ENCODE data around the gene FAM50B. TPM values are rescaled to one million over a fixed set of nuclear protein-coding genes. Genes with fewer than 3 reads are reported as not detected.
"Not testable (repeated sequence)": the region's sequence is repeated elsewhere in the genome, so short reads cannot be mapped to it uniquely, and the experiment has no call there.

FAM50B gene
- total RNA-seq, 3 donors from 2014 or later (not counting 1 experiment from before 2014, with no cell fraction given): 1.9 to 4.7 (median 1.9) TPM

- no peak for TF ChIP-seq CTCF (IDR thresholded peaks at IDR 0.05)
Measured at GRCh38 chr6:3862038-3862437, 12.9 kb downstream of the FAM50B start.

GRCh38 chr6:3863322-3863721 is 14.1 kb downstream of the FAM50B start:
- H3K27ac ChIP-seq (ENCODE audit: low read length); H3K9me3 ChIP-seq (ENCODE audit: control insufficient read depth, insufficient read depth, low read length); H3K4me1 Mint-ChIP-seq; H3K4me3 Mint-ChIP-seq; ATAC-seq; H3K36me3 ChIP-seq (ENCODE audit: control insufficient read depth, insufficient read depth, low read length); intact Hi-C loops (cut with micrococcal nuclease); H3K4me3 ChIP-seq (ENCODE audit: low read length); H3K9me3 Mint-ChIP-seq; H3K36me3 Mint-ChIP-seq; DNase-seq; H3K4me1 ChIP-seq (ENCODE audit: control insufficient read depth, insufficient read depth, low read length); H3K27ac Mint-ChIP-seq; H3K27me3 ChIP-seq (ENCODE audit: control insufficient read depth, insufficient read depth, low read length): not testable (repeated sequence)
- WGBS (ENCODE audit: insufficient coverage): no CpG with 5 or more reads among the region's 5 CpGs
- peaks cover 23 to 32% of the 10 kb centered on the region in 2 donors for H3K27me3 Mint-ChIP-seq (ENCODE audit: low read depth in 2 of 2)

More at GRCh38 chr6:3862038-3862437, 12.9 kb downstream of the FAM50B start:
- Mint-ChIP-seq H3K4me3 (no peak overlapping the region), H3K36me3 (no peaks in the 10 kb centered on the region), H3K4me1 (no peaks in the 10 kb centered on the region), H3K9me3 (no peaks in the 10 kb centered on the region), H3K27me3 (ENCODE audit: low read depth in 2 of 2) (peaks cover 23 to 37% of the 10 kb centered on the region in 2 donors), H3K27ac (no peak overlapping the region)
- no peak for DNase-seq
- Histone ChIP-seq H3K4me3 (ENCODE audit: low read length) (no peak overlapping the region), H3K27ac (ENCODE audit: low read length) (no peak overlapping the region), H3K36me3 (ENCODE audit: control insufficient read depth, insufficient read depth, low read length) (no peaks in the 10 kb centered on the region), H3K9me3 (ENCODE audit: control insufficient read depth, insufficient read depth, low read length) (no peaks in the 10 kb centered on the region), H3K4me1 (ENCODE audit: control insufficient read depth, insufficient read depth, low read length) (no peaks in the 10 kb centered on the region), H3K27me3 (ENCODE audit: control insufficient read depth, insufficient read depth, low read length) (no peaks in the 10 kb centered on the region)
- 95% methylated on average over 3 of the region's 3 CpGs for WGBS (ENCODE audit: insufficient coverage)
- no peak for ATAC-seq
- intact Hi-C loops (cut with micrococcal nuclease): no loop called here

GRCh38 chr6:3865463-3865862 is 16.3 kb downstream of the FAM50B start:
- TF ChIP-seq CTCF (IDR thresholded peaks at IDR 0.05): no peak
- H3K4me3 Mint-ChIP-seq: no peak overlapping the region
- no peak overlapping the region for H3K27ac Mint-ChIP-seq
- DNase-seq (no peak), ATAC-seq (no peak)
- Histone ChIP-seq H3K4me3 (ENCODE audit: low read length) (no peak overlapping the region), H3K4me1 (ENCODE audit: control insufficient read depth, insufficient read depth, low read length) (no peaks in the 10 kb centered on the region), H3K9me3 (ENCODE audit: control insufficient read depth, insufficient read depth, low read length) (no peaks in the 10 kb centered on the region), H3K27me3 (ENCODE audit: control insufficient read depth, insufficient read depth, low read length) (no peaks in the 10 kb centered on the region), H3K27ac (ENCODE audit: low read length) (no peak overlapping the region), H3K36me3 (ENCODE audit: control insufficient read depth, insufficient read depth, low read length) (no peaks in the 10 kb centered on the region)
- intact Hi-C loops (cut with micrococcal nuclease): no loop called here
- H3K36me3 Mint-ChIP-seq: no peaks in the 10 kb centered on the region
- peaks cover 21 to 22% of the 10 kb centered on the region in 2 donors for H3K27me3 Mint-ChIP-seq (ENCODE audit: low read depth in 2 of 2)
- no peaks in the 10 kb centered on the region for H3K9me3 Mint-ChIP-seq
- 90% methylated on average over 3 of the region's 3 CpGs for WGBS (ENCODE audit: insufficient coverage)
- no peaks in the 10 kb centered on the region for H3K4me1 Mint-ChIP-seq

GRCh38 chr6:3867641-3868502 is 18.7 kb downstream of the FAM50B start:
- H3K9me3 Mint-ChIP-seq: no peaks in the 10 kb centered on the region
- Histone ChIP-seq H3K4me3 (ENCODE audit: low read length) (no peak overlapping the region), H3K27ac (ENCODE audit: low read length) (no peak overlapping the region), H3K27me3 (ENCODE audit: control insufficient read depth, insufficient read depth, low read length) (no peaks in the 10 kb centered on the region), H3K4me1 (ENCODE audit: control insufficient read depth, insufficient read depth, low read length) (no peaks in the 10 kb centered on the region), H3K9me3 (ENCODE audit: control insufficient read depth, insufficient read depth, low read length) (no peaks in the 10 kb centered on the region), H3K36me3 (ENCODE audit: control insufficient read depth, insufficient read depth, low read length) (no peaks in the 10 kb centered on the region)
- TF ChIP-seq CTCF (IDR thresholded peaks at IDR 0.05): no peak
- ATAC-seq (no peak), DNase-seq (no peak)
- H3K27ac Mint-ChIP-seq: no peak overlapping the region
- no peak overlapping the region for H3K4me3 Mint-ChIP-seq
- H3K4me1 Mint-ChIP-seq: no peaks in the 10 kb centered on the region
- H3K36me3 Mint-ChIP-seq: no peaks in the 10 kb centered on the region
- intact Hi-C loops (cut with micrococcal nuclease): no loop called here
- peaks cover 11 to 20% of the 10 kb centered on the region in 2 donors for H3K27me3 Mint-ChIP-seq (ENCODE audit: low read depth in 2 of 2)
- WGBS (ENCODE audit: insufficient coverage): 78% methylated on average over 10 of the region's 10 CpGs

Data from natural killer cell (primary cell).